Stimulated activated CD4-positive, alpha-beta T cell treated with anti-CD3 and anti-CD28 coated beads, Interleukin-4, amount 100 ng/mL, for 48 hours (primary cell): ENCODE measurements around the gene DHX29.
A peak's percentile ranks its signal among the peaks of the same experiment; 100 is the strongest.
"Not testable (repeated sequence)": the region's sequence is repeated elsewhere in the genome, so short reads cannot be mapped to it uniquely, and the experiment has no call there.

Source experiments
- DNase-seq, 2 donors: peaks; one replicate each; pipeline ENCODE4 v3.0.0-alpha.2; 2020; ENCODE audit warnings: low read depth in 2 of 2

DHX29 gene, protein sequence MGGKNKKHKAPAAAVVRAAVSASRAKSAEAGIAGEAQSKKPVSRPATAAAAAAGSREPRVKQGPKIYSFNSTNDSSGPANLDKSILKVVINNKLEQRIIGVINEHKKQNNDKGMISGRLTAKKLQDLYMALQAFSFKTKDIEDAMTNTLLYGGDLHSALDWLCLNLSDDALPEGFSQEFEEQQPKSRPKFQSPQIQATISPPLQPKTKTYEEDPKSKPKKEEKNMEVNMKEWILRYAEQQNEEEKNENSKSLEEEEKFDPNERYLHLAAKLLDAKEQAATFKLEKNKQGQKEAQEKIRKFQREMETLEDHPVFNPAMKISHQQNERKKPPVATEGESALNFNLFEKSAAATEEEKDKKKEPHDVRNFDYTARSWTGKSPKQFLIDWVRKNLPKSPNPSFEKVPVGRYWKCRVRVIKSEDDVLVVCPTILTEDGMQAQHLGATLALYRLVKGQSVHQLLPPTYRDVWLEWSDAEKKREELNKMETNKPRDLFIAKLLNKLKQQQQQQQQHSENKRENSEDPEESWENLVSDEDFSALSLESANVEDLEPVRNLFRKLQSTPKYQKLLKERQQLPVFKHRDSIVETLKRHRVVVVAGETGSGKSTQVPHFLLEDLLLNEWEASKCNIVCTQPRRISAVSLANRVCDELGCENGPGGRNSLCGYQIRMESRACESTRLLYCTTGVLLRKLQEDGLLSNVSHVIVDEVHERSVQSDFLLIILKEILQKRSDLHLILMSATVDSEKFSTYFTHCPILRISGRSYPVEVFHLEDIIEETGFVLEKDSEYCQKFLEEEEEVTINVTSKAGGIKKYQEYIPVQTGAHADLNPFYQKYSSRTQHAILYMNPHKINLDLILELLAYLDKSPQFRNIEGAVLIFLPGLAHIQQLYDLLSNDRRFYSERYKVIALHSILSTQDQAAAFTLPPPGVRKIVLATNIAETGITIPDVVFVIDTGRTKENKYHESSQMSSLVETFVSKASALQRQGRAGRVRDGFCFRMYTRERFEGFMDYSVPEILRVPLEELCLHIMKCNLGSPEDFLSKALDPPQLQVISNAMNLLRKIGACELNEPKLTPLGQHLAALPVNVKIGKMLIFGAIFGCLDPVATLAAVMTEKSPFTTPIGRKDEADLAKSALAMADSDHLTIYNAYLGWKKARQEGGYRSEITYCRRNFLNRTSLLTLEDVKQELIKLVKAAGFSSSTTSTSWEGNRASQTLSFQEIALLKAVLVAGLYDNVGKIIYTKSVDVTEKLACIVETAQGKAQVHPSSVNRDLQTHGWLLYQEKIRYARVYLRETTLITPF (N-terminal part only)

DNA sequence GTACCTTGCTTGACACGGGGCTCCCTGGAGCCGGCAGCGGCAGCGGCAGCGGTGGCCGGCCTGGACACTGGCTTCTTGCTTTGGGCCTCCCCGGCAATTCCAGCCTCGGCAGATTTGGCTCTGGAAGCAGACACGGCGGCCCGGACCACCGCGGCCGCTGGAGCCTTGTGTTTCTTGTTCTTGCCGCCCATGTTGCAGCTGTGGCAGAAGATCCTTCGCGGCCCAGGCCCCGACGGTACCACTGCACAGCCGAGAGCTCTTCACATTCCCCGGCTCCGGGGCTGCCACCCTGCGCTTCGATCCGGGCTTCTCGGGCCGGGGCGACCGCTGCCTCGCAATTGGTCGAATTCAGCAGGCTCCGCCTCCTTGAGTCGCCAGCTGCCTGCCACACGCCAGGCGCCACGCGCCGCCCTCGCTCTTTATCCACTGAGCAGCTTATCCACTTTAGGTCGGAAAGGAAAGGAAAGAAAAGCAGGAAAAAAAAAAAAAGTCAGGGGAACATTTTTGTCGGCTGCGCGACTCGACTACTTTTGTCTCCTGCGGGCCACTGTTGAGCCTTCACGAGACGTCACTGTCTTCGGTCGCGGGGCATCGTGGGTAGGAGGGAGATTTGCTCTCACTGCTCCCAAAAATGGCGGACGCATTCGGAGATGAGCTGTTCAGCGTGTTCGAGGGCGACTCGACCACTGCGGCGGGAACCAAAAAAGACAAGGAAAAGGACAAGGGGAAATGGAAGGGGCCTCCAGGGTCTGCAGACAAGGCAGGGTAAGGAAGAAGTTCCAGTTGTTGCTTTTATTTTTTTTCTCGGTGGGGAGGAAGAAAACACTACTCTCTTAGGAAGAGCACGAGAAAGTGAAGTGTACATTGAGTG lies at the start of gene DHX29, which contains the start of gene MTREX:
DHX29 (minus strand) TSS at position 312 of the 871 bp plus-strand sequence; CDS start at position 191, 121 bp downstream.
MTREX (plus strand) TSS at position 607 of the 871 bp plus-strand sequence; CDS start at position 632, 25 bp downstream.
- DNase-seq, result peak; percentile 78 to 84

DNA sequence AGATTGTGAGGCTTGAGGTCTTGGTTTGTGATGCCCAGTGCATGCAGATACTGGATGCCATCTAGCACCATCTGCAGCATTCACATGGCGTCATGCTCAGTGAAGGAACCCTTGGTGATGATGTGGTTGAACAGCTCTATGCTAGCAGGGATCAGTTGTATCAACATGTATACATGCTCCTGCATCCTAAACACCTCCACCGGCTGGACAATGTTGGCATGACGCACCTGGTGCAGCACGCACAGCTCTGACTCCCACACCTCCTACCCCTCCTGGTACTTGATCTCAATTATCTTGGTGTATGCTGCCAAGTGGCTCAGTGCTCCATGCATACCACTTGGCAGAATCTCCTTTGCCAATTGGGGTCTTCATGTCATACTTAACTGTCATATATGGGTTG lies 49.4 kb upstream of the DHX29 start:
- no peak for DNase-seq

DNA sequence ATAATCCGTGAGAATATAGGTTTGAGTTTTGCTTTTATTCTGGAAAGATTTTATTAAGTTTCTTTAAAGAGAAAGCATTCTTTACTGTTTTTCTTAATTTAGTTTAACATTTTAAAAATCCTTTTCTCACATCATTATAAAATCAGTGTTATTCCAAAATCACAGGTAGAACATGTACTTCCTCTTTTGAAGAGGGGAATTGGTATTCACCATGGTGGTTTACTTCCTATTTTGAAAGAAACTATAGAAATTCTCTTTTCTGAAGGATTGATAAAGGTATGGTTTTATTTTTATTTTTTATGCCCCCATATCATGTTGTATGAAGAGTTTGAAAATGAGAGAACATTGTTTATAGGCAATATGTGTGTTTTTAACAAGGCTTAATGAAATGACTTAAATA lies 43.3 kb upstream of the DHX29 start:
- DNase-seq, result no peak

DNA sequence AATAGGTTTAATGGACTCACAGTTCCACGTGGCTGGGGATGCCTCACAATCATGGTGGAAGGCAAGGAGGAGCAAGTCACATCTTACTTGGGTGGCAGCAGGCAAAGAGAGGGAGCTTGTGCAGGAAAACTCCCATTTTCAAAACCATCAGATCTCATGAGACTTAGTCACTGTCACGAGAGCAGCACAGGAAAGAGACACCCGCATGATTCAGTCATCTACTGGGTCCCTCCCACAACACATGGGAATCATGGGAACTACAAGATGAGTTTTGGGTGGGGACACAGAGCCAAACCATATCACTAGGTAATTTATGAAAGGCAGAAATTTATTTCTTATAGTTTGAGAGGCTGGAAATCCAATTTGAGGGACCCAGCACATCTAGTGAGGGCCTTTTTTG lies 40.3 kb upstream of the DHX29 start:
- no peak for DNase-seq

DNA sequence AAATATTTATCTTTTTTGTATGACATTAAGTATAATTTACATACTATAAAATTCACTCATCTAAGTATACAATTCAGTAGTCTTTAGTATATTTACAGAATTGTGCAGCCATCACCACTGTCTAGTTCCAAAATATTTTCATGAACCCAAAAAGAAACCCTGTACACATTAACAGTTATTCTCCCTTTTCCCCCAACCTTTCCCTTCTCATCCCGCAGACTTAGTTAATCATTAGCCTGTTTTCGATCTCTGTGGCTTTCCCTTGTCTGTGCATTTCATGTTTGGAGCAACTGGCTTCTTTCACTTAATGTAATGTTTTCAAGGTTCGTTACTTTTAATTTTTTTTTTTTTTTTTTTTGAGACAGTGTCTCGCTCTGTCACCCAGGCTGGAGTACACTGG lies 37.8 kb upstream of the DHX29 start:
- DNase-seq, result no peak

DNA sequence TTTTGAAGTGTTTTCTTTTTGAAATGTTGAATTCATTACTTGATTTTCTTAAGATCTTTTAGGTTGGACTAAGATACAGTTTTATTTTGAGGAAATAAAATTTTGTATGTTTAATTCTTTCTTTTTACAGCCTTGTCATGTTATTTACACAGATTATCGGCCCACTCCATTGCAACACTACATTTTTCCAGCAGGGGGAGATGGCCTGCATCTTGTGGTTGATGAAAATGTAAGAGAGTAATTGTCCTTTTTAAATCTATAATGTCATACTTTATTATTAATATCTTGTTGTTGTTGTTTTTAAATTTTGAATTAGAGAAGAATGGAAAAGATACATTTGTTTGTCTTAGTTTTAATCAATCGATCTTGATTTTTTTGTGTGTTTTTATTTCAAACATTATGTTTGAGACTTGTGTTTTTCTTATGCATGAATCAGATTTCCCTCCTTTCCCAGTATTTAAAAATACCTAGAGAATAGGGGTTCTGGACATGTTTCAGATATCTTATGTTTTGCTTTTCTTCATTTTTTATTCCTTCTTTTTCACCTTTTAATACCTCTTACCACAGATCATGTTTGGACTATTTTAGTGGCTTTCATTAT lies 37.0 kb upstream of the DHX29 start:
- peak; percentile 50 to 52 for DNase-seq

DNA sequence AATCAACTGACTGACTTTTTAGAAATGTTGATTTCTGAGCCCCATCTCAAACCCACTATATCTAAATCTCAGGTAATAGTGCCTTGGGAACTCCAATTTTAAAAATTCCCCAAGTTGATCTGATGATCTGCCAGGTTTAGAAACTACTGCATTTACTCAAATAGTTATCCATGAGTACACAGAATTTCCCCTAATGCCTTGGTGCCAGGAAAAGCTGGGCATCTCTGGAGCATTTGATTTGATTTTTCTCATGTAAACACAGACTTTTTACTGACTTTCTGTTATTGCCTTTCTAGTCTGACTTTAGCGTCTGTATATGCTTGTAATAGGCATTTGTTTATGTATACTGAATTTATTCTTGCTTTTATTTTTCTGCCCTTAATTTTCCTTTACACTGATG lies 36.1 kb upstream of the DHX29 start:
- DNase-seq, result no peak

DNA sequence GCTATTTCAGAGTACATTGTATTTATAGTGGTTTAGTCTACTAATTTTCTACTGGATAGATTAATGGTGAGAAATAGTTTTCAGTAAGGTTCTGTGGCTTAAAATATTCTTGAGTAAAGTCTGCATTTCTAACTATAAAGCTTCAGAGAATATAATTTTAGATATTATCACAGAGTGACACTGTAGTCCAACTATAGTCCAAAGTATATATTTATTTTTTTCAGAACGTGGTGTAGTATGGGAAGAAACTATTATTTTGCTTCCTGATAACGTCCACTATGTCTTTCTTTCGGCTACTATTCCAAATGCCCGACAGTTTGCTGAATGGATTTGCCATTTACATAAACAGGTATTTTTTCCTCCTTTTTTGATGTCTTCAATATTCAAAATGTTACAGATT lies 35.6 kb upstream of the DHX29 start:
- no peak for DNase-seq

DNA sequence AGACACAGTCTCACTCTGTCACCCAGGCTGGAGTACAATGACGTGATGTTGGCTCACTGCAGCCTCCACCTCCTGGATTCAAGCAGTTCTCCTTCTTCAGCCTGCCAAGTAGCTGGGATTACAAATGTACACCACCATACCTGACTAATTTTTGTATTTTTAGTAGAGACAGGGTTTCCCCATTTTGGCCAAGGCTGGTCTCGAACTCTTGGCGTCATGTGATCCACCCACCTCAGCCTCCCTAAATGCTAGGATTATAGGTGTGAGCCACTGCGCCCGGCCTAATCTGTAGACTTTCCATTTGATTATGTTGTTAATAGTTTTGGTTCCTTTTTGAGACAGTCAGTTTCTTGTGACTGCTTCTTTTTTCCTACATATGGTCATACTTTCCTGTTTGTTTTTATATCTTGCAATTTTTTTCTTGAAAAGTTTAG lies 31.3 kb upstream of the DHX29 start:
- peak; percentile 44 to 57 for DNase-seq

DNA sequence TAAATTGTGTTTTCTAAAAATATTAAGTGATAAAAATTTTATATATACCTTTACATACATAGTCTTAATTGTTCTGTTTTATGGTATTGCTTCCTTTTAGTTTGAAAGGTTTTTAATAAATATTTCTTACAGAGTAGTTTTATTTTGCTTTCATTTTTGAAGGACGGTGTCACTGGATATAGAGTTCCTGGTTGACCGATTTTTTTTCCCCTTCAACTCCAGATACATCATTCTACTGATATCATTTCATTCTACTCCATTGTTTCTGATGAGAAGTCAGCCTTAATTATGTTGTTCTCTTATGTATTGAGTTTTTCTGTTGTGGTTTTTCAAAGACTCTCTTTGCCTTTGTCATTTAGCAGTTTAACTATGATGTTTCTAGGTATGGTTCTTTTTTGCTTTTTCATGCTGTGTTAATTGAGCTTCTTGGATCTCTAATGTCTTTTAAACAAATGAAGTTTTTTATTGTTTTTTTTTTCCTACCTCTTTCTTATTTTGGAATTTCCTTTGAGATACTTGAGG lies 30.7 kb upstream of the DHX29 start:
- DNase-seq, result no peak

DNA sequence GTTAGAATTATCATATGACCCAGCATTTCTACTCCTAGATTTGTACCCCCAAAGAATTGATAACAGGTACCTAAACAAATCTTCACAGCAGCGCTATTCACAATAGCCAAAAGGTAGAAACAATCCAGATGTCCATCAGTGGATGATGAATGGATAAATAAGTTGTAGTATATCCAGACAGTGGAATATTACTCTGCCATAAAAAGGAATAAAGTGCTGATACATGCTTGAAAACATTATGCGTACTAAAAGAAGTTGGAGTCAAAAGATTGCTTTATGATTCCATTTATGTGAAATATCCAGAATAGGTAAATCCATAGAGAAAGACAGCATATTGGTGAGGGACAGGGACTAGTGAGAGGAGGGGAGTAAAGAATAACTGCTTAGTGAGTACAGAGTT lies 26.3 kb upstream of the DHX29 start:
- no peak for DNase-seq

DNA sequence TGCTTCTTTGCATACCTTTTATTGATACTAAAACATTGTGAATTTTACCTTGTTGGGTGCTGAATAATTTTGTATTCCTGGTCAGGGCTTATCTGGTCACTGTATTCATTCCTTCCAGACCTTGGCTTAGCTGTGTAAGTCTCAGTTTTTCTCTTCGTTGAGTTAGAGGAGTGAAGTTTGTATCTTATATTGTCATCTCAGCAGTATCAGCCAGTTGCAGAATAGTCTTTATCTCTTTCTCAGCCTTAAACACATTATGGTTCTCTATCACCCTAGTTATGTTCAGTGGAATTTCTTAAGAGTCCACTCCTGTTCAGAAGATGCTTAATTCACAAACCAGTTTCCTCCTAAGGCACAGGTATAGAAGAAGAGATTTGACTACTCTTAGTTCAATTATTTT lies 25.5 kb upstream of the DHX29 start:
- no peak for DNase-seq

DNA sequence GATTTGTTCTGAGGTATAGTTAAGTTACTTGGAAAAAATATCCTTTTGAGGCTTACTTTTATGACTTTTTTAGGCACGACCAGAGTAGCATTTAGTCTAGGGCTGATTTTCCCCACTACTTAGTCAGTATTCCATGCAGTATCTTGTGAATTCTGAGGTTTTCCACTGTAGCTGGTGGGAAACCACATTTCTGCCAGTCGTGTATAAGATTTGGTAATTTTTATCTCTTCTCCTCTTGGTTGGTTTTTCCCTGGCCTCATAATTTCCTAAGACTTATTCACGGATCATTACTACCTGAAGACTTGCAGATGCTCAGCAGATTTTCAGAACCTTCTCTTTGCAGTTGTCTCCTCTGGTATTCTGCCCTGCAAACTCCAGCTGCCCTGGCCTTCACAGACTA lies 23.8 kb upstream of the DHX29 start:
- no peak for DNase-seq

DNA sequence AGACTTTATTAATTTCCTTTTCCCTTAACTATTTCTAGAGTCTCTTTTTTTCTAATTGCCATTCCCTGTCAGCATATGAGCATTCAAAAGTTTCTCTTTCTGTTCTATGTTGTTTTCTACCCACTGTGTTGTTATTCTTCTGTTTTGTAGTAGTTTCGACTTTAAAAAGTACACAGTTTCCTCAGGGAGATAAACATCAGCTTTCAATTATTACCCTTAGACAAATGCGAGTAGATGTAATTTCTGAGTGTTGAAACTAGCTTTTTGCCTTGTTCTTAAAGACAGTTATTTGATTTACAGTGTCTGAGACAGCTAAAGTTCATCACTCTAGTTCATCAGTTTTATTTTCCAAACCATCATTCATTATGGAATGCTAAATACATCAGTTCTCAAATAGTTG lies 19.8 kb upstream of the DHX29 start:
- no peak for DNase-seq

DNA sequence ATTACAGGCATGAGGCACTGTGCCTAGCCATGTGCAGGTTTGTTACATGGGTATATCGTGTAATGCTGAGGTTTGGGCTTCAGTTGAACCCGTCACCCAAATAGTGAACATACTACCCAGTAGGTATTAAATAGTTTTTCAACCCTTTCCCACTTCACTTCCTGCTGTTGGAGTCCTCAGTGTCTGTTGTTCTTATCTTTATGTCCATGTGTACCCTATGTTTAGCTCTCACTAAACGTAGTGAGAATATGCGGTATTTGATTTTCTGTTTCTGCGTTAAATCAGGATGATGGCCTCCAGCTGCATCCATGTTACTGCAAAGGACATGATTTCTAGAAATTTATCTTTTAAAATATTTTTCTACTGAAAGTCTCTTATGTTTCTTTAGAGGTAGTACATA lies 18.1 kb upstream of the DHX29 start:
- no peak for DNase-seq

DNA sequence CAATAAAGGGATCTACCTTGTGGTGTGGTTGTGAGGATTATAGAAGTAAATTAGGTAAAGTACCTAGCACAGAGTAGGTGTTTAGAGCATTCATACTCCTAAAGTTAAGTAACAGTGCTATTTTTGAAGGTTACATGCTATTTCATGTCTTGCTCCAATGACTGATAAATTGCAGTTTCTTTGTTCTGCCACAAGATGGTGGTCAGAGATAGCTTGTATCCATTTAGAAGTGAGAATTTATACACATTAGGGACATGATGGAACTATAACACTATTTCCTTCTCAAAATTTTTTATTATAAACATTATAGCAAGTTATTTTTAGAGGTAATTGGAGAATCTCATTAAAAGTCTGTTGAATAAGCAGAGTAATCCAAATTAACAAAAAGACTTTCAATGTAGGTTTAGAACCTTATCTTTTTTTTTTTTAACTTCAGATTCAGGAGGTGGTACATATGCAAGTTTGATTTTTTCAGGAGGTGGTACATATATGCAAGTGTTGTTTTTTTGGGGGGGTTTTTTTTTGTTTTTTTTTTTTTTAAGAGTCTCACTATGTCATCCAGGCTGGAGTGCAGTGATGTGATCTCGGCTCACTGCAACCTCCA lies 17.4 kb upstream of the DHX29 start:
- DNase-seq, result no peak

DNA sequence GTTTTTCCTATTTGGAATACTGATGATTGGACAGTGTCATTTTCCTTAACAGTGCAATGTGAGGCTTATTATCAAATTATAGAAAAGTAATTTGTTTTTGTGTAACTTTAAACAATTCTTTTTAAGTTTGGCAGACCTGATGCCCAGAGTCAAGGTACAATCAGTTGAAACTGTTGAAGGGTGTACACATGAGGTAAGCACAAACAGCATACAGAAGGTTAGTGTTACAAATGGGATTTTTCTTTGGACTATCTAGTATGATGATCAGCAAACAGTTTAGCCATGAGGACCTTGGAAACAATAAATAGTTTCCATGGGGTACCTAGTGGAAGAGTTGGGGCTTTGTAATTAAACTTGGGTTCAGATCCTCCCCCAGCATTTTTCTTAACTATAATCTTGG lies 16.5 kb upstream of the DHX29 start:
- DNase-seq, result no peak

DNA sequence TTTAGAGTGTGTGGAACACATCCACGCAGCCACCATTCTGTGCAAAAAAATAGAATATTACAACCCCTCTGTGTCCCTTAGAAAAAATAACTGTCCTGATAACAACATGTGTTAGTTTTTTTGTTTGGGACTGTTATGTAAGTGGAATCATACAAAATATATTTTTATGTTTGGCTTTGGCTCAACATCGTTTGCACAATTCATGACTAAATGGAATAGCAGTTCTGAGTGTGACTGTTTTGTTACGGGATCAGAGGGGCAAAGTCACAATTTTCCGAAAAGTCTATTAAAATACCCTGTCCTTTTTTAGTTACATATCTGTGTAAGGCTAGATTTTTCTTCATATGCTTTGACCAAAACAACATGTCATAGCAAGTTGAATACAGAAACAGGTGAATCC lies 13.1 kb upstream of the DHX29 start:
- no peak for DNase-seq

DNA sequence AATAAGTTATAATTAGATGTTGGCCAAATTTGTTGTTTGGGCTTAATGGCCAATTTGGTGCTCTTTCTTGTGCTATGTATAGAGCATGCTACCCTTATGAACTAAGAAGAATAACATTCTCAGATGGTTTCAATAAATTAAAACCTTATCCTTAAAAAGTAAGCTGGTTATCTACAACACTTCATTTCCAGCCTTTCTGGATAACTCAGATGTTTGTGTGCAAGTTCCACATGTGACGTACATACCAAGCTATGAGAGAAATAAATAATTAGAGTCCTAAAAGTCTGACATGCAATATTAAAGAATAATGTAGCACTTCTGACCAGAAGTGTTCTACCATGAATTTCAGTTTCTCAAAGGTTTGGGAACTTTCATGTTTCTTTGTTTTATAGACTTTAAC lies 12.0 kb upstream of the DHX29 start:
- no peak for DNase-seq

DNA sequence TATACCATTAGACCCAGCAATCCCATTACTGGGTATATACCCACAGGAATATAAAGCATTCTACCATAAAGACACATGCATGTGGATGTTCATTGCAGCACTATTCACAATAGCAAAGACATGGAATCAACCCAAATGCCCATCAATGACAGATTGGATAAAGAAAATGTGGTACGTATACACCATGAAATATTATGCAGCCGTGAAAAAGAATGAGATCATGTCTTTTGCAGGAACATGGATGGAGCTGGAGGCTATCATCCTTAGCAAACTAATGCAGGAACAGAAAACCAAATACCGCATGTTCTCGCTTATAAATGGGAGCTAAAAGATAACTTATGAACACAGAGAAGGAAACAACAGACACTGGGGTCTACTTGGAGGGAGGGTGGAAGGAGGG lies 10.7 kb upstream of the DHX29 start:
- DNase-seq, result not testable (repeated sequence)
